Panc1 (cell line): ENCODE data around the gene DFFB. TPM values are rescaled to one million over a fixed set of nuclear protein-coding genes. Genes with fewer than 3 reads are reported as not detected.
A peak's percentile ranks its signal among the peaks of the same experiment; 100 is the strongest.

Experiments
- ATAC-seq: fragments of 200-7000 bp; cut with Tn5 transposase; 2 replicates; pipeline ENCODE4 v1.9.1; 2020; ENCODE audit warnings: mild to moderate bottlenecking, moderate library complexity
- BruUV-seq: library from RNA; stranded (reverse); fragments of 400-500 nt; replicated peaks from 2 replicates; lab custom pipeline; 2021; lab: Mats Ljungman, UMichigan
- CTCF ChIA-PET: fragments of 300-600 bp; sonication (Branson Sonifier 250); formaldehyde crosslinking; loops from one replicate; lab custom pipeline; 2022; ENCODE audit warnings: antibody characterized with exemption; lab: Charles Lee
- POLR2A ChIA-PET: fragments of 300-600 bp; sonication (Branson Sonifier 250); formaldehyde crosslinking; loops from one replicate; lab custom pipeline; 2022; ENCODE audit warnings: antibody characterized with exemption; lab: Charles Lee
- DNase-seq: peaks from one replicate; pipeline ENCODE4 v3.0.0-alpha.2; 2010; ENCODE audit warnings: low read depth, low spot score
- H3K27ac ChIP-seq: 2 replicates; pipeline ENCODE4 v1.5.1; 2011; ENCODE audit warnings: mild to moderate bottlenecking, low read length, inconsistent platforms
- H3K27me3 ChIP-seq: fragments of 200-500 bp; sonication (Bioruptor generic); 2 replicates; pipeline ENCODE4 v1.6.0; 2014; ENCODE audit warnings: low read length, inconsistent platforms; ENCODE audit not compliant: control insufficient read depth, insufficient read depth
- H3K36me3 ChIP-seq: fragments of 200-500 bp; sonication (Bioruptor generic); 2 replicates; pipeline ENCODE4 v1.5.1; 2014; ENCODE audit warnings: inconsistent platforms, mild to moderate bottlenecking, low read length, moderate library complexity; ENCODE audit not compliant: control insufficient read depth, insufficient read depth
- H3K4me1 ChIP-seq: 2 replicates; pipeline ENCODE4 v1.5.1; 2011; ENCODE audit warnings: inconsistent platforms, mild to moderate bottlenecking, low read length, moderate library complexity; ENCODE audit not compliant: control insufficient read depth, insufficient read depth
- H3K4me3 ChIP-seq, 2 experiments: 2 replicates each; pipeline ENCODE4 v1.5.1; 2011 to 2012; ENCODE audit warnings: low read depth in 2 of 2, low read length in 2 of 2, mild to moderate bottlenecking in 2 of 2, inconsistent platforms in 1 of 2, moderate library complexity in 1 of 2
- H3K9me3 ChIP-seq: fragments of 200-500 bp; sonication (Bioruptor generic); 2 replicates; pipeline ENCODE4 v1.5.1; 2014; ENCODE audit warnings: low read depth, mild to moderate bottlenecking, inconsistent platforms, low read length, moderate library complexity; ENCODE audit not compliant: control insufficient read depth, insufficient read depth
- POLR2AphosphoS5 ChIP-seq: IDR thresholded peaks from 2 replicates; pipeline ENCODE4 v1.6.1; 2012; ENCODE audit warnings: mild to moderate bottlenecking, low read depth, low read length, moderate library complexity
- SIN3A ChIP-seq: IDR thresholded peaks from 2 replicates; pipeline ENCODE4 v1.6.1; 2012; ENCODE audit warnings: low read depth, mild to moderate bottlenecking, low read length, moderate library complexity, borderline replicate concordance; ENCODE audit not compliant: insufficient read depth
- TCF7L2 ChIP-seq: IDR thresholded peaks from 2 replicates; pipeline ENCODE4 v1.6.1; 2011; ENCODE audit warnings: mild to moderate bottlenecking, low read depth, low read length, inconsistent platforms
- in situ Hi-C: cut with HindIII; loops from 2 replicates; pipeline ENCODE4 v1.10.0; 2016; ENCODE audit warnings: low sequenced_read_pairs, low pct_unique_long_range_greater_than_20kb
- intact Hi-C: fragments of 100-400 bp; cut with micrococcal nuclease; formaldehyde crosslinking; loops from one replicate; pipeline ENCODE4 v1.10.0; 2022; ENCODE audit not compliant: unreplicated experiment
- total RNA-seq: library from RNA; stranded (reverse); gene quantifications from one replicate; pipeline ENCODE4 v1.2.1, GENCODE V29; 2021; ENCODE audit not compliant: unreplicated experiment
- TF ChIP-seq, protein P1 (sequence below), 2 experiments: IDR thresholded peaks; 2 replicates each; pipeline ENCODE4 v1.6.1; 2011 to 2012; ENCODE audit warnings: low read depth in 2 of 2, control low read depth in 1 of 2, low read length in 1 of 2, mild to moderate bottlenecking in 1 of 2, moderate library complexity in 1 of 2; ENCODE audit not compliant: insufficient read depth in 1 of 2
- TF ChIP-seq, protein P2 (sequence below): fragments of 450-650 bp; IDR thresholded peaks from 2 replicates; pipeline ENCODE4 v1.5.1; 2017; ENCODE audit warnings: mild to moderate bottlenecking

DFFB gene
- total RNA-seq, 1 experiment from 2014 or later, result 3.0 TPM

DNA sequence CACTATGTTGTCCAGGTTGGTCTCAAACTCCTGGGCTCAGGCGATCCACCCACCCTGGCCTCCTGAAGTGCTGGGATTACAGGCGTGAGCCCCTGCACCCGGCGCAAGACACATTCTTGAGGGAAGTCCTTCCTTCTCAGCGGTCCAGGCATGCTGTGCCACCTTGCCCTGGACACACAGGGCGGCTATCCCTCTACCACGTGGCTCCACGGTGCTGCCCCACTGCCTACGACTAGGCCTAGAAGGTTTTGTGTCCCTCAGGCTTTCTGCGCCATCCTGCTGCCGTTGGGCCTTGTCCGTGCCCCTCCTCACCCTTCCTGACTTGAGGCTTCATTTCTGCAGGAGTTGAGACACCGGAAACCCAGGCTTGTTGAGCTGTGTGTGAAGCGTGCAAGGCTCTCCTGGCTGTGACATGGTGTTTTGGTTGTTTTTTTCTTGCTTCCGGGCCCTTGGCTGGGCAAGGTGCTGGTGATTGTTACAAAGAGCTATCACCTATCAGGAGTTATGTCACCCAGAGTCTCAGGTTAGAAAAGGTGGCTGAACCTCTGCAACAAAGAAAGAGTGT lies 28.9 kb downstream of the DFFB start:
- ATAC-seq (no peak), DNase-seq (no peak)
- no peak for TF ChIP-seq SIN3A
- TF ChIP-seq, protein P1, sequence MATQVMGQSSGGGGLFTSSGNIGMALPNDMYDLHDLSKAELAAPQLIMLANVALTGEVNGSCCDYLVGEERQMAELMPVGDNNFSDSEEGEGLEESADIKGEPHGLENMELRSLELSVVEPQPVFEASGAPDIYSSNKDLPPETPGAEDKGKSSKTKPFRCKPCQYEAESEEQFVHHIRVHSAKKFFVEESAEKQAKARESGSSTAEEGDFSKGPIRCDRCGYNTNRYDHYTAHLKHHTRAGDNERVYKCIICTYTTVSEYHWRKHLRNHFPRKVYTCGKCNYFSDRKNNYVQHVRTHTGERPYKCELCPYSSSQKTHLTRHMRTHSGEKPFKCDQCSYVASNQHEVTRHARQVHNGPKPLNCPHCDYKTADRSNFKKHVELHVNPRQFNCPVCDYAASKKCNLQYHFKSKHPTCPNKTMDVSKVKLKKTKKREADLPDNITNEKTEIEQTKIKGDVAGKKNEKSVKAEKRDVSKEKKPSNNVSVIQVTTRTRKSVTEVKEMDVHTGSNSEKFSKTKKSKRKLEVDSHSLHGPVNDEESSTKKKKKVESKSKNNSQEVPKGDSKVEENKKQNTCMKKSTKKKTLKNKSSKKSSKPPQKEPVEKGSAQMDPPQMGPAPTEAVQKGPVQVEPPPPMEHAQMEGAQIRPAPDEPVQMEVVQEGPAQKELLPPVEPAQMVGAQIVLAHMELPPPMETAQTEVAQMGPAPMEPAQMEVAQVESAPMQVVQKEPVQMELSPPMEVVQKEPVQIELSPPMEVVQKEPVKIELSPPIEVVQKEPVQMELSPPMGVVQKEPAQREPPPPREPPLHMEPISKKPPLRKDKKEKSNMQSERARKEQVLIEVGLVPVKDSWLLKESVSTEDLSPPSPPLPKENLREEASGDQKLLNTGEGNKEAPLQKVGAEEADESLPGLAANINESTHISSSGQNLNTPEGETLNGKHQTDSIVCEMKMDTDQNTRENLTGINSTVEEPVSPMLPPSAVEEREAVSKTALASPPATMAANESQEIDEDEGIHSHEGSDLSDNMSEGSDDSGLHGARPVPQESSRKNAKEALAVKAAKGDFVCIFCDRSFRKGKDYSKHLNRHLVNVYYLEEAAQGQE (IDR thresholded peaks at IDR 0.05; ENCODE audit: insufficient read depth in 1 of 2, low read depth in 2 of 2, low read length in 1 of 2), result no peak
- TF ChIP-seq, protein P2, sequence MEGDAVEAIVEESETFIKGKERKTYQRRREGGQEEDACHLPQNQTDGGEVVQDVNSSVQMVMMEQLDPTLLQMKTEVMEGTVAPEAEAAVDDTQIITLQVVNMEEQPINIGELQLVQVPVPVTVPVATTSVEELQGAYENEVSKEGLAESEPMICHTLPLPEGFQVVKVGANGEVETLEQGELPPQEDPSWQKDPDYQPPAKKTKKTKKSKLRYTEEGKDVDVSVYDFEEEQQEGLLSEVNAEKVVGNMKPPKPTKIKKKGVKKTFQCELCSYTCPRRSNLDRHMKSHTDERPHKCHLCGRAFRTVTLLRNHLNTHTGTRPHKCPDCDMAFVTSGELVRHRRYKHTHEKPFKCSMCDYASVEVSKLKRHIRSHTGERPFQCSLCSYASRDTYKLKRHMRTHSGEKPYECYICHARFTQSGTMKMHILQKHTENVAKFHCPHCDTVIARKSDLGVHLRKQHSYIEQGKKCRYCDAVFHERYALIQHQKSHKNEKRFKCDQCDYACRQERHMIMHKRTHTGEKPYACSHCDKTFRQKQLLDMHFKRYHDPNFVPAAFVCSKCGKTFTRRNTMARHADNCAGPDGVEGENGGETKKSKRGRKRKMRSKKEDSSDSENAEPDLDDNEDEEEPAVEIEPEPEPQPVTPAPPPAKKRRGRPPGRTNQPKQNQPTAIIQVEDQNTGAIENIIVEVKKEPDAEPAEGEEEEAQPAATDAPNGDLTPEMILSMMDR, result no peak
- TF ChIP-seq POLR2AphosphoS5, result no peak
- TF ChIP-seq TCF7L2, result no peak
- intact Hi-C loops, result no loop called here
- Histone ChIP-seq H3K9me3 (no peaks in the 10 kb centered on the region), H3K27ac (no peak overlapping the region), H3K4me3 (no peak overlapping the region), H3K4me1 (no peaks in the 10 kb centered on the region), H3K36me3 (peaks cover 14% of the 10 kb centered on the region), H3K27me3 (no peaks in the 10 kb centered on the region)
- CTCF ChIA-PET, result interaction anchor here (0.8 kb wide), 1 partner anchor 29 kb away, joined by 3 read pairs; the partner anchor contains the start of genes CEP104 and DFFB
- in situ Hi-C loops, result no loop called here
- BruUV-seq, result no TSS peak
- POLR2A ChIA-PET, result no interaction called here

DNA sequence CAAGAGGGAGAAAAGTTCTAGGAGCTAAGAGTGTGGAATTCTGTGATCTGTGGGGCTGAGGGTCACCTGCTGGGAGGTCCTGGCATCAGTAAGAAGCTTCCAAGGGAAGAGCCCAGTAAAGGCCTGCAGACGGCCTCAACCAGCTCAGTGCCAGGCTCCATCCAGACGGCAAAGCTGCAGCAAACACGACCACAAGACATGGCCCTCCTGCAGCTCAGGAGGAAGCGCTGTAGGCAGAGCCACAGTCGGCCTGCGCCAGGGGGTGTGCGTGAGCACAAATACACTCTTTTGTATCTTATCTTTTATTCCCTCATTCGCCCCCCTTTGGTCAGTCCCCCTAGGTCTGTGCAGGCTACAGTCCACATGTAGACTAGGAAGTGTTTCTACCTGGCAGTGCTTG lies 29.4 kb downstream of the DFFB start:
- intact Hi-C loops, result no loop called here
- Histone ChIP-seq H3K4me3 (no peak overlapping the region), H3K4me1 (no peaks in the 10 kb centered on the region), H3K27me3 (no peaks in the 10 kb centered on the region), H3K27ac (no peak overlapping the region), H3K36me3 (peaks cover 15% of the 10 kb centered on the region), H3K9me3 (no peaks in the 10 kb centered on the region)
- BruUV-seq, result no TSS peak
- CTCF ChIA-PET, result interaction anchor here (0.8 kb wide), 1 partner anchor 29 kb away, joined by 3 read pairs; the partner anchor contains the start of genes CEP104 and DFFB
- peak; percentile 45; the same call in 1 of the 2 replicates for ATAC-seq
- TF ChIP-seq POLR2AphosphoS5 (no peak), TCF7L2 (no peak), SIN3A (no peak)
- TF ChIP-seq, protein P2, result no peak
- TF ChIP-seq, protein P1 (IDR thresholded peaks at IDR 0.05; ENCODE audit: insufficient read depth in 1 of 2, low read depth in 2 of 2, low read length in 1 of 2), result no peak
- no peak for DNase-seq
- POLR2A ChIA-PET, result no interaction called here
- in situ Hi-C loops, result no loop called here
